Hepatocyte (in vitro differentiated cells): ENCODE data around the gene IGSF9. TPM values are rescaled to one million over a fixed set of nuclear protein-coding genes. Genes with fewer than 3 reads are reported as not detected.
"Not testable (repeated sequence)": the region's sequence is repeated elsewhere in the genome, so short reads cannot be mapped to it uniquely, and the experiment has no call there.

Experiments
- DNase-seq: peaks from one replicate; pipeline ENCODE4 v3.0.0-alpha.2; 2016; ENCODE audit warnings: low spot score
- H2AFZ ChIP-seq: fragments of 200-600 bp; sonication (generic); 2 replicates; pipeline ENCODE4 v1.6.0; 2016; ENCODE audit warnings: antibody characterized with exemption, mild to moderate bottlenecking
- H3K27ac ChIP-seq: fragments of 200-600 bp; sonication (generic); 2 replicates; pipeline ENCODE4 v1.5.1; 2016; ENCODE audit warnings: mild to moderate bottlenecking
- H3K27me3 ChIP-seq: fragments of 200-600 bp; sonication (generic); 2 replicates; pipeline ENCODE4 v1.6.1; 2016
- H3K36me3 ChIP-seq: fragments of 200-600 bp; sonication (generic); replicated peaks from 2 replicates; pipeline ENCODE4 v1.5.1; 2016; ENCODE audit warnings: low read depth; ENCODE audit not compliant: insufficient read depth
- H3K4me1 ChIP-seq: fragments of 200-600 bp; sonication (generic); 2 replicates; pipeline ENCODE4 v1.5.1; 2016; ENCODE audit warnings: mild to moderate bottlenecking, moderate library complexity; ENCODE audit not compliant: insufficient read depth
- H3K4me2 ChIP-seq: fragments of 200-600 bp; sonication (generic); 2 replicates; pipeline ENCODE4 v1.6.0; 2016
- H3K4me3 ChIP-seq: fragments of 200-600 bp; sonication (generic); 2 replicates; pipeline ENCODE4 v1.5.1; 2016; ENCODE audit warnings: mild to moderate bottlenecking
- H3K79me2 ChIP-seq: fragments of 200-600 bp; sonication (generic); 2 replicates; pipeline ENCODE4 v1.6.0; 2017; ENCODE audit warnings: mild to moderate bottlenecking
- H3K9me2 ChIP-seq: fragments of 200-600 bp; sonication (generic); replicated peaks from 2 replicates; pipeline ENCODE4 v1.6.0; 2017; ENCODE audit warnings: mild to moderate bottlenecking; ENCODE audit not compliant: insufficient read depth
- H3K9me3 ChIP-seq: fragments of 200-600 bp; sonication (generic); 2 replicates; pipeline ENCODE4 v1.5.1; 2016; ENCODE audit warnings: low read depth, mild to moderate bottlenecking
- H4K20me1 ChIP-seq: fragments of 200-600 bp; sonication (generic); 2 replicates; pipeline ENCODE4 v1.6.0; 2016; ENCODE audit warnings: mild to moderate bottlenecking; ENCODE audit not compliant: insufficient read depth, poor library complexity, severe bottlenecking
- EZH2 ChIP-seq: fragments of 200-600 bp; sonication (generic); IDR thresholded peaks from 2 replicates; pipeline ENCODE4 v1.6.1; 2016; ENCODE audit warnings: antibody characterized with exemption, mild to moderate bottlenecking, borderline replicate concordance
- EZH2phosphoT487 ChIP-seq: fragments of 200-600 bp; sonication (generic); IDR thresholded peaks from one replicate; pipeline ENCODE4 v1.6.1; 2018; ENCODE audit warnings: antibody characterized with exemption, mild to moderate bottlenecking, low read depth, moderate library complexity; ENCODE audit not compliant: unreplicated experiment, severe bottlenecking
- WGBS: methylation state at CpG from one replicate; pipeline ENCODE4 v1.1.6; 2016; ENCODE audit warnings: low lambda C conversion rate; ENCODE audit errors: missing lambda C conversion rate; 5-methylcytosine and 5-hydroxymethylcytosine counted together
- polyA plus RNA-seq: library from polyadenylated mRNA; unstranded; fragments of >200 nt; fragmentation: Nextera tagmentation; extraction: Ambion mirVana; gene quantifications from 2 replicates; pipeline ENCODE4 v1.2.1, GENCODE V29; 2016
- total RNA-seq: library from RNA; depleted of rRNA; stranded (reverse); fragments of >200 nt; gene quantifications from 2 replicates; pipeline ENCODE4 v1.2.3, GENCODE V29; 2014
- TF ChIP-seq, protein P1 (sequence below): fragments of 200-600 bp; sonication (generic); IDR thresholded peaks from 2 replicates; pipeline ENCODE4 v1.5.1; 2016; ENCODE audit warnings: antibody characterized with exemption, mild to moderate bottlenecking; ENCODE audit not compliant: poor library complexity

IGSF9 gene
- total and polyA plus RNA-seq, 2 experiments from 2014 or later, result 8.2 to 22.5 TPM

- no peak overlapping the region for H3K27ac ChIP-seq
- H3K36me3 ChIP-seq, result no peaks in the 10 kb centered on the region
Measured at GRCh38 chr1:159908031-159908940, 37.1 kb downstream of the IGSF9 start.

DNA sequence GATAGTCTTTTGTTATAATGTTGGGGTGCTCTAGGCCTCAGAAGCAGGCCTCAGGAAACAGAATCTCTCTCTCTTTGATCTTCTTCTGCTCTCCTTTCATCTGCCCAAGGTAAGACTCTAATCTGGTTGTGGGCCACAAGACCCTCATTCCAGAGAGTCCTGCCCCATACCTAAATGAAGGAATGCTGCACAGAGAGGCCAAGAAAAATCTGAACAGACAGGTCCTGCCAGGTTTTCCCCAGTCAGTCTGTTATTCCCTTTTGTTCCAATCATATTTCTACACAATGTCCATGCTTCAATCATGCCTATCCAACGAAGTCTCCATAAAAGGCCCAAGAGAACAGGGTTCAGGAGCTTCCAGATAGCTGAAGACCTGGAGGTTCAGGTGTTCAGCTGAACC is 38.5 kb downstream of the IGSF9 start:
- H3K27ac ChIP-seq, result no peak overlapping the region
- H3K4me1 ChIP-seq, result peaks cover 29% of the 10 kb centered on the region
- 48% methylated on average over 1 of the region's 1 CpG for WGBS
- H3K9me2 ChIP-seq, result no peaks in the 10 kb centered on the region
- no peak overlapping the region for H2AFZ ChIP-seq
- no peak overlapping the region for H3K4me3 ChIP-seq
- TF ChIP-seq, protein P1, sequence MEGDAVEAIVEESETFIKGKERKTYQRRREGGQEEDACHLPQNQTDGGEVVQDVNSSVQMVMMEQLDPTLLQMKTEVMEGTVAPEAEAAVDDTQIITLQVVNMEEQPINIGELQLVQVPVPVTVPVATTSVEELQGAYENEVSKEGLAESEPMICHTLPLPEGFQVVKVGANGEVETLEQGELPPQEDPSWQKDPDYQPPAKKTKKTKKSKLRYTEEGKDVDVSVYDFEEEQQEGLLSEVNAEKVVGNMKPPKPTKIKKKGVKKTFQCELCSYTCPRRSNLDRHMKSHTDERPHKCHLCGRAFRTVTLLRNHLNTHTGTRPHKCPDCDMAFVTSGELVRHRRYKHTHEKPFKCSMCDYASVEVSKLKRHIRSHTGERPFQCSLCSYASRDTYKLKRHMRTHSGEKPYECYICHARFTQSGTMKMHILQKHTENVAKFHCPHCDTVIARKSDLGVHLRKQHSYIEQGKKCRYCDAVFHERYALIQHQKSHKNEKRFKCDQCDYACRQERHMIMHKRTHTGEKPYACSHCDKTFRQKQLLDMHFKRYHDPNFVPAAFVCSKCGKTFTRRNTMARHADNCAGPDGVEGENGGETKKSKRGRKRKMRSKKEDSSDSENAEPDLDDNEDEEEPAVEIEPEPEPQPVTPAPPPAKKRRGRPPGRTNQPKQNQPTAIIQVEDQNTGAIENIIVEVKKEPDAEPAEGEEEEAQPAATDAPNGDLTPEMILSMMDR, result no peak
- no peak for TF ChIP-seq EZH2
- no peak for TF ChIP-seq EZH2phosphoT487
- H3K4me2 ChIP-seq, result no peak overlapping the region
- H3K36me3 ChIP-seq, result no peaks in the 10 kb centered on the region
- no peaks in the 10 kb centered on the region for H3K27me3 ChIP-seq
- no peak for DNase-seq
- no peaks in the 10 kb centered on the region for H4K20me1 ChIP-seq
- no peaks in the 10 kb centered on the region for H3K9me3 ChIP-seq
- H3K79me2 ChIP-seq, result no peaks in the 10 kb centered on the region

More at GRCh38 chr1:159908031-159908940, 37.1 kb downstream of the IGSF9 start:
- H3K27me3 ChIP-seq, result no peaks in the 10 kb centered on the region
- H2AFZ ChIP-seq, result no peak overlapping the region
- H3K4me2 ChIP-seq, result no peak overlapping the region
- peaks cover 31% of the 10 kb centered on the region for H3K4me1 ChIP-seq
- no peaks in the 10 kb centered on the region for H3K9me2 ChIP-seq
- WGBS, result 71% methylated on average over 8 of the region's 9 CpGs
- no peaks in the 10 kb centered on the region for H3K79me2 ChIP-seq
- DNase-seq, result no peak
- H4K20me1 ChIP-seq, result no peaks in the 10 kb centered on the region
- H3K9me3 ChIP-seq, result no peaks in the 10 kb centered on the region
- TF ChIP-seq, protein P1, result no peak
- no peak for TF ChIP-seq EZH2phosphoT487
- TF ChIP-seq EZH2, result no peak
- no peak overlapping the region for H3K4me3 ChIP-seq

DNA sequence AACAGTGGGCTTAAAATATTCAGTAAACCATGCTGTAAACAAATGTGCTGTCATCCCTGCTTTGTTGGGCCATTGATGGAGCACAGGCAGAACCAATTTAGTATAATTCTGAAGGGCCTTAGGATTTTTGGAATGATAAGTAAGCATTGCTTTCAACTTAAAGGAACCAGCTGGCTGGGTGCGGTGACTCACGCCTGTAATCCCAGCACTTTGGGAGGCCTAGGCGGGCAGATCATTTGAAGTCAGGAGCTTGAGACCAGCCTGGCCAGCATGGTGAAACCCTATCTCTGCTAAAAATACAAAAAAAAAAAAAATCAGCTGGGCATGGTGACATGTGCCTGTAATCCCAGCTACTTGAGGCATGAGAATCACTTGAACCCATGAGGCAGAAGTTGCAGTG is 41.4 kb downstream of the IGSF9 start:
- not testable (repeated sequence) for H3K27me3 ChIP-seq, H4K20me1 ChIP-seq, H3K9me2 ChIP-seq, H2AFZ ChIP-seq, DNase-seq, H3K4me2 ChIP-seq, H3K27ac ChIP-seq, H3K79me2 ChIP-seq, H3K4me3 ChIP-seq, H3K36me3 ChIP-seq, H3K9me3 ChIP-seq
- WGBS, result 65% methylated on average over 3 of the region's 3 CpGs
- H3K4me1 ChIP-seq, result peaks cover 18% of the 10 kb centered on the region

DNA sequence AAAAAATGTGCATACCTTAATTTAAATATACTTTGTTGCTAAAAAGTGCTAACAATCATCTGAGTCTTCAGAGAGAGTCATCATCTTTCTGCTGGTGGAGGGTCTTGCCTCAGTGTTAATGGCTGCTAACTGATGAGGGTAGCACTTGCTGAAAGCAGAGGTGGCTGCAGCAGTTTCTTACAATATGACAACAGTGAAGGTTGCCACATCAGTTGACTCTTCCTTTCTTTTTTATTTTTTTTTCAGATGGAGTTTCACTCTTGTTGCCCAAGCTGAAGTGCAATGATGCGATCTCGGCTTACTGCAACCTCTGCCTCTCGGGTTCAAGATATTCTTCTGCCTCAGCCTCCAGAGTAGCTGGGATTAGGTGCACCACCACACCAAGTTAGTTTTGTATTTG is 42.9 kb downstream of the IGSF9 start:
- peaks cover 9% of the 10 kb centered on the region for H3K4me1 ChIP-seq

More for the DNA sequence above, 42.9 kb downstream of the IGSF9 start:
- no peaks in the 10 kb centered on the region for H4K20me1 ChIP-seq
- TF ChIP-seq EZH2phosphoT487 (no peak), EZH2 (no peak)
- TF ChIP-seq, protein P1, result no peak
- WGBS, result 89% methylated on average over 3 of the region's 3 CpGs
- no peaks in the 10 kb centered on the region for H3K9me2 ChIP-seq
- no peak overlapping the region for H3K27ac ChIP-seq
- H3K27me3 ChIP-seq, result no peaks in the 10 kb centered on the region
- H3K9me3 ChIP-seq, result no peaks in the 10 kb centered on the region
- H3K79me2 ChIP-seq, result no peaks in the 10 kb centered on the region
- no peak overlapping the region for H3K4me2 ChIP-seq
- no peak overlapping the region for H3K4me3 ChIP-seq
- no peak overlapping the region for H2AFZ ChIP-seq
- DNase-seq, result no peak
- no peaks in the 10 kb centered on the region for H3K36me3 ChIP-seq
